Neural cell (in vitro differentiated cells): ENCODE data around the gene KDM4C.

ENCODE experiments used
- CTCF ChIP-seq: fragments of 450-650 bp; IDR thresholded peaks from 2 replicates; pipeline ENCODE4 v1.5.1; 2014; ENCODE audit warnings: antibody characterized with exemption, mild to moderate bottlenecking, moderate library complexity; ENCODE audit not compliant: poor library complexity, severe bottlenecking
- EZH2 ChIP-seq: fragments of 200-600, 300-800 bp; shearing (Covaris generic), sonication (generic); IDR thresholded peaks from 2 replicates; pipeline ENCODE4 v1.6.1; 2014; ENCODE audit warnings: antibody characterized with exemption, low read length, borderline replicate concordance, mild to moderate bottlenecking; ENCODE audit not compliant: insufficient read depth, poor library complexity, severe bottlenecking
- POLR2AphosphoS5 ChIP-seq: IDR thresholded peaks from 2 replicates; pipeline ENCODE4 v1.6.1; 2012
- RAD21 ChIP-seq: fragments of 450-650 bp; conservative IDR thresholded peaks from 2 replicates; pipeline ENCODE4 v1.6.1; 2014; ENCODE audit warnings: antibody characterized with exemption, mild to moderate bottlenecking, moderate library complexity
- SMC3 ChIP-seq: fragments of 450-650 bp; conservative IDR thresholded peaks from 2 replicates; pipeline ENCODE4 v1.6.1; 2014; ENCODE audit warnings: antibody characterized with exemption, mild to moderate bottlenecking, moderate library complexity; ENCODE audit not compliant: poor library complexity

- TF ChIP-seq CTCF (no peak), EZH2 (no peak), RAD21 (no peak), SMC3 (no peak), POLR2AphosphoS5 (no peak)
Observed at GRCh38 chr9:6802926-6803325, 45.2 kb downstream of the KDM4C start.
